ENCODE results near the gene ERCC6L2. TPM values are rescaled to one million over a fixed set of nuclear protein-coding genes. Genes with fewer than 3 reads are reported as not detected.

The ERCC6L2 gene
- total RNA-seq, 1 donor from 2014 or later = 77.6 TPM

DNA sequence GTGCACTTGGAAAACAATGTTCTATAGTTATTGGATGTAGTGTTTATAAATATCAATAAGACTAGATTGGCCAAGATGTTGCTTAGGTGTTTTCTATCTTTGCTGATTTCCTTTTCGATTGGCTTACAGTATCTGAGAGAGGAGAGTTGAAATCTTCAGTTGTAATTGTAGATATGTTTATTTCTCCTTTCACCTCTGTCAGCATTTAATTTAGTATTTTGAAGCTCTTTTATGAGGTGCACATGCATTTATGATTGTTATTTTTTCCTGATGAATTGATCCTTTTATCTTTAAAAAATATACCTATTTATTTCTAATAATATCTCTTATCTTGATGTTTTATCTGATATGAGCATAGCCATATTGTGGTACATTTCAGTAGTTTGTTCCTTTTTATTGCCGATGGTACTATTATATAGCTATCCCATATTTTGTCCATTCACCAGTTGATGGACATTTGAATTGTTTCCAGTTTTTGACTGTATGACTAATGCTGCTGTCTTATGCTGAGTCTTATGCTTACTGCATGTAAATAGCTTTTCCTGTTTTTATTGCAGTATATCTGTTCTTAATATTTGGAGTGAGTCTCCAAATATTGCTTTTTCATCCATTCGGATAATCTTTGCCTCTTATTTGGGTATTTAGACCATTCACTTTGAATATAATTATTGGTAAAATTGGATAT lies 34.7 kb downstream of the ERCC6L2 start:
- H3K9ac ChIP-seq = no peak overlapping the region
- Mint-ChIP-seq H3K36me3 (peaks cover 12% of the 10 kb centered on the region), H3K27ac (no peak overlapping the region), H3K9me3 (no peaks in the 10 kb centered on the region), H3K4me3 (no peak overlapping the region), H3K27me3 (ENCODE audit: insufficient read depth, low read depth) (no peaks in the 10 kb centered on the region), H3K4me1 (no peaks in the 10 kb centered on the region)
- no peak overlapping the region for H3K27ac ChIP-seq
- H3K4me3 ChIP-seq = no peak overlapping the region
- H3K36me3 ChIP-seq = no peaks in the 10 kb centered on the region
- H3K4me2 ChIP-seq = no peak overlapping the region
- H3K4me1 ChIP-seq = peaks cover 4% of the 10 kb centered on the region
- no peaks in the 10 kb centered on the region for H3K9me3 ChIP-seq (ENCODE audit: low read depth)
- peaks cover 19% of the 10 kb centered on the region for H3K79me2 ChIP-seq (ENCODE audit: low read depth)
- no peak overlapping the region for H2AFZ ChIP-seq (replicated peaks)
- no peaks in the 10 kb centered on the region for H3F3A ChIP-seq (ENCODE audit: low read depth)
- no peaks in the 10 kb centered on the region for H3K27me3 ChIP-seq
- TF ChIP-seq EZH2phosphoT487 (IDR thresholded peaks at IDR 0.05) (no peak), EZH2 (IDR thresholded peaks at IDR 0.05) (no peak)
- TF ChIP-seq, protein P1, sequence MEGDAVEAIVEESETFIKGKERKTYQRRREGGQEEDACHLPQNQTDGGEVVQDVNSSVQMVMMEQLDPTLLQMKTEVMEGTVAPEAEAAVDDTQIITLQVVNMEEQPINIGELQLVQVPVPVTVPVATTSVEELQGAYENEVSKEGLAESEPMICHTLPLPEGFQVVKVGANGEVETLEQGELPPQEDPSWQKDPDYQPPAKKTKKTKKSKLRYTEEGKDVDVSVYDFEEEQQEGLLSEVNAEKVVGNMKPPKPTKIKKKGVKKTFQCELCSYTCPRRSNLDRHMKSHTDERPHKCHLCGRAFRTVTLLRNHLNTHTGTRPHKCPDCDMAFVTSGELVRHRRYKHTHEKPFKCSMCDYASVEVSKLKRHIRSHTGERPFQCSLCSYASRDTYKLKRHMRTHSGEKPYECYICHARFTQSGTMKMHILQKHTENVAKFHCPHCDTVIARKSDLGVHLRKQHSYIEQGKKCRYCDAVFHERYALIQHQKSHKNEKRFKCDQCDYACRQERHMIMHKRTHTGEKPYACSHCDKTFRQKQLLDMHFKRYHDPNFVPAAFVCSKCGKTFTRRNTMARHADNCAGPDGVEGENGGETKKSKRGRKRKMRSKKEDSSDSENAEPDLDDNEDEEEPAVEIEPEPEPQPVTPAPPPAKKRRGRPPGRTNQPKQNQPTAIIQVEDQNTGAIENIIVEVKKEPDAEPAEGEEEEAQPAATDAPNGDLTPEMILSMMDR (IDR thresholded peaks at IDR 0.05) = no peak
- DNase-seq (ENCODE audit: low spot score) = no peak
- H4K20me1 ChIP-seq (ENCODE audit: low read depth) = peaks cover 6% of the 10 kb centered on the region

DNA sequence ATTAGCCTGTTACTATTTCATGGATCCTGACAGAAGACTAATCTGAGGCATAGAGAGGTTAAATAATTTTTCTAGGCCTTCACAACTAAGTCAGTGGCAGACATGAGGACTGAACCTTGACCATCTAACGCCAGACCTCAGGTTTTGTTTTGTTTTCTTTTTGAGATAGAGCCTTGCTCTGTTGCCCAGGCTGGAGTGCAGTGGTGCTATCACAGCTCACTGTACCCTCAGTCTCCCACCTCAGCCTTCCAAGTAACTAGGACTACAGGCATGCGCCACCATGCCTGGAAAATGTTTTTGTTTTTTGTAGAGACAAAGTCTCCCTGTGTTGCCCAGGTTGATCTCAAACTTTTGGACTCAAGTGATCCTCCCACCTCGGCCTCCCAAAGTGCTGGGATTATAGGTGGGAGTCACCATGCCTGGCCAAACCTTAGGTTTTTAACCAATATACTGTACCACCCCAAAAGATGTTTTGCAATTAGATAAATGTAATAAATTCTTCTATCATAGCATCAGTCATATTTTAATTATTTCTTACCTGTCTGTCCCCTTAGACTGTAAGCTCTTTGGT lies 35.4 kb downstream of the ERCC6L2 start:
- Histone ChIP-seq H3K27ac (no peak overlapping the region), H3K36me3 (peaks cover 4% of the 10 kb centered on the region), H3K4me2 (no peak overlapping the region), H4K20me1 (ENCODE audit: low read depth) (peaks cover 6% of the 10 kb centered on the region), H3K27me3 (no peaks in the 10 kb centered on the region), H3K79me2 (ENCODE audit: low read depth) (peaks cover 19% of the 10 kb centered on the region), H3K9me3 (ENCODE audit: low read depth) (no peaks in the 10 kb centered on the region), H3K4me3 (no peak overlapping the region), H2AFZ (replicated peaks) (no peak overlapping the region), H3K4me1 (peaks cover 4% of the 10 kb centered on the region), H3K9ac (no peak overlapping the region), H3F3A (ENCODE audit: low read depth) (no peaks in the 10 kb centered on the region)
- TF ChIP-seq, protein P1 (IDR thresholded peaks at IDR 0.05) = no peak
- no peak for TF ChIP-seq EZH2 (IDR thresholded peaks at IDR 0.05)
- no peak for TF ChIP-seq EZH2phosphoT487 (IDR thresholded peaks at IDR 0.05)
- no peak for DNase-seq (ENCODE audit: low spot score)
- Mint-ChIP-seq H3K4me3 (no peak overlapping the region), H3K36me3 (peaks cover 14% of the 10 kb centered on the region), H3K27me3 (ENCODE audit: insufficient read depth, low read depth) (no peaks in the 10 kb centered on the region), H3K9me3 (no peaks in the 10 kb centered on the region), H3K27ac (no peak overlapping the region), H3K4me1 (no peaks in the 10 kb centered on the region)

DNA sequence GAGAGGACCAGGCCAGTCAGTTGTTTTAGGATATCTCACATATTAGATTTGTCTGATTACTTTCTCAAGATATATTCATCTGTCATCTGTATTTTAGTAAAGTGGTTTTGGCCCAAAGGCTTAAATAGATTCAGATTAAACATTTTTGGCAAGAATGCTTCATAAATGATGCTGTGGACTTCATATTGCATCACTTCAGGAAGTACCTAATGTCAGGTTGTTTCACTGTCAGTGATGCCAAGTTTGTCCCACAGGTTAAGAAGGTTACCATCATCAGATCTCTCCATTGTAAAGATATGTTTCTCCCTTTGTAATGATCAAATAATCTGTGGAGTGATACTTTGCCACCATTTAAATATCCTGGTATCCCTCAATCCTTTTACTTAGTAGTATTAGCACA lies 37.3 kb downstream of the ERCC6L2 start:
- no peaks in the 10 kb centered on the region for H3K27me3 ChIP-seq
- no peaks in the 10 kb centered on the region for H3F3A ChIP-seq (ENCODE audit: low read depth)
- DNase-seq (ENCODE audit: low spot score) = no peak
- peaks cover 21% of the 10 kb centered on the region for H3K36me3 Mint-ChIP-seq
- no peak for TF ChIP-seq EZH2phosphoT487 (IDR thresholded peaks at IDR 0.05)
- no peak for TF ChIP-seq EZH2 (IDR thresholded peaks at IDR 0.05)
- peaks cover 16% of the 10 kb centered on the region for H3K36me3 ChIP-seq
- H3K4me2 ChIP-seq = no peak overlapping the region
- H3K9ac ChIP-seq = no peak overlapping the region
- no peak overlapping the region for H3K27ac Mint-ChIP-seq
- no peaks in the 10 kb centered on the region for H3K27me3 Mint-ChIP-seq (ENCODE audit: insufficient read depth, low read depth)
- no peak overlapping the region for H3K4me3 ChIP-seq
- peaks cover 6% of the 10 kb centered on the region for H4K20me1 ChIP-seq (ENCODE audit: low read depth)
- H3K9me3 Mint-ChIP-seq = no peaks in the 10 kb centered on the region
- H3K27ac ChIP-seq = no peak overlapping the region
- H2AFZ ChIP-seq (replicated peaks) = no peak overlapping the region
- peaks cover 19% of the 10 kb centered on the region for H3K79me2 ChIP-seq (ENCODE audit: low read depth)
- H3K4me1 ChIP-seq = peaks cover 4% of the 10 kb centered on the region
- H3K4me1 Mint-ChIP-seq = no peaks in the 10 kb centered on the region
- no peaks in the 10 kb centered on the region for H3K9me3 ChIP-seq (ENCODE audit: low read depth)
- H3K4me3 Mint-ChIP-seq = no peak overlapping the region

DNA sequence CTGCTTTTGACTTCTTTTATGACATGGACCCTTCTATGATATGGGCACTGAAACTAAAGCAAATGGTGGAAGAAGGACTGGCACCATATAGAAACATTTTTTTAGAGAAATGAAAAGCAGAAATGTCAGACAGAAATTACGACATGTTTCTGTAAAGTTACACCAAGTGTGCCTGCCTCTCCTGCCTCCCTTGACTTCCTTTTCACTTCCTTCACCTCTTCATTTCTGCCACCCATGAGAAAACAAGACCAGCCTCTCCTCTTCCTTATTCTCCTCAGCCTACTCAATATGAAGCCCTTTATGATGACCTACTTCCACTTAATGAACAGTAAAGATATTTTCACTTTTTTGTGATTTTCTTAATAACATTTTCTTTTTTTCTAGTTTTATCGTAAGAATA lies 44.5 kb downstream of the ERCC6L2 start:
- Mint-ChIP-seq H3K36me3 (peaks cover 35% of the 10 kb centered on the region), H3K27ac (no peak overlapping the region), H3K9me3 (no peaks in the 10 kb centered on the region), H3K4me3 (no peak overlapping the region), H3K27me3 (ENCODE audit: insufficient read depth, low read depth) (no peaks in the 10 kb centered on the region), H3K4me1 (no peaks in the 10 kb centered on the region)
- DNase-seq (ENCODE audit: low spot score) = no peak
- Histone ChIP-seq H3K9me3 (ENCODE audit: low read depth) (peaks cover 16% of the 10 kb centered on the region), H3K79me2 (ENCODE audit: low read depth) (no peaks in the 10 kb centered on the region), H3K27me3 (no peaks in the 10 kb centered on the region), H4K20me1 (ENCODE audit: low read depth) (no peaks in the 10 kb centered on the region), H3K27ac (no peak overlapping the region), H3K4me2 (no peak overlapping the region), H3K9ac (no peak overlapping the region), H3F3A (ENCODE audit: low read depth) (no peaks in the 10 kb centered on the region), H3K4me3 (no peak overlapping the region), H3K36me3 (peaks cover 49% of the 10 kb centered on the region), H3K4me1 (no peaks in the 10 kb centered on the region), H2AFZ (replicated peaks) (no peak overlapping the region)
- TF ChIP-seq EZH2 (IDR thresholded peaks at IDR 0.05) (no peak), EZH2phosphoT487 (IDR thresholded peaks at IDR 0.05) (no peak)
- TF ChIP-seq, protein P1 (IDR thresholded peaks at IDR 0.05) = no peak

Data from neural progenitor cell (in vitro differentiated cells).